HEK293 (cell line): ENCODE results near the gene KIF22.

Experiments
- CTCF ChIA-PET: fragments of 350-600 bp; formaldehyde crosslinking; extraction: SDS; loops from one replicate; lab custom pipeline; 2021; ENCODE audit warnings: antibody characterized with exemption; lab: Yijun Ruan, JAX
- POLR2A ChIA-PET: fragments of 300-600 bp; formaldehyde crosslinking; extraction: SDS; loops from one replicate; lab custom pipeline; 2020; ENCODE audit warnings: antibody characterized with exemption, inconsistent platforms; lab: Yijun Ruan, JAX
- H3K27ac ChIP-seq: fragments of 200-500 bp; sonication (Bioruptor generic); 2 replicates; pipeline ENCODE4 v1.5.1; 2014; ENCODE audit warnings: low read depth, low read length, control low read depth, inconsistent platforms; ENCODE audit errors: extremely low read depth
- H3K36me3 ChIP-seq, 2 experiments: fragments of 200-500 bp in 1 of 2; sonication (Bioruptor generic) in 1 of 2; 1 replicate in 1 of 2; 2 replicates in 1 of 2; pipeline ENCODE4 v1.5.1; 2014 to 2017; ENCODE audit warnings: inconsistent platforms in 2 of 2, low read length in 2 of 2; ENCODE audit not compliant: control insufficient read depth in 2 of 2, insufficient read depth in 1 of 2
- H3K4me1 ChIP-seq: fragments of 200-500 bp; sonication (Bioruptor generic); 2 replicates; pipeline ENCODE4 v1.5.1; 2014; ENCODE audit warnings: mild to moderate bottlenecking, low read length, inconsistent platforms; ENCODE audit not compliant: control insufficient read depth, insufficient read depth
- H3K4me3 ChIP-seq: 2 replicates; pipeline ENCODE4 v1.5.1; 2011; ENCODE audit warnings: low read depth, mild to moderate bottlenecking, control low read depth, low read length, moderate library complexity
- H3K9me3 ChIP-seq: fragments of 200-500 bp; sonication (Bioruptor generic); 2 replicates; pipeline ENCODE4 v1.5.1; 2014; ENCODE audit warnings: low read depth, low read length, inconsistent platforms; ENCODE audit not compliant: control insufficient read depth, insufficient read depth
- KLF9 ChIP-seq: fragments of 450-650 bp; formaldehyde crosslinking; IDR thresholded peaks from 2 replicates; pipeline ENCODE4 v1.5.1; 2016; ENCODE audit warnings: missing biosample characterization, missing genetic modification characterization, low read depth
- YY1 ChIP-seq: fragments of 450-650 bp; formaldehyde crosslinking; IDR thresholded peaks from 2 replicates; pipeline ENCODE4 v1.5.1; 2018; ENCODE audit warnings: missing biosample characterization, missing genetic modification characterization
- ZNF121 ChIP-seq: fragments of 450-650 bp; formaldehyde crosslinking; IDR thresholded peaks from 2 replicates; pipeline ENCODE4 v1.5.1; 2016; ENCODE audit warnings: missing biosample characterization, missing genetic modification characterization
- ZNF248 ChIP-seq: fragments of 450-650 bp; formaldehyde crosslinking; IDR thresholded peaks from 2 replicates; pipeline ENCODE4 v1.5.1; 2017; ENCODE audit warnings: missing biosample characterization, missing genetic modification characterization
- ZNF274 ChIP-seq, 2 experiments: fragments of 200-500 bp in 1 of 2; fragments of 450-650 bp in 1 of 2; sonication (Bioruptor generic) in 1 of 2; formaldehyde crosslinking in 1 of 2; IDR thresholded peaks; 2 replicates each; pipeline versions ENCODE4 v1.5.1 to v1.6.1; 2014 to 2016; ENCODE audit warnings: borderline replicate concordance in 1 of 2, inconsistent platforms in 1 of 2, low read length in 1 of 2, missing biosample characterization in 1 of 2, missing genetic modification characterization in 1 of 2
- ZNF280D ChIP-seq: fragments of 450-650 bp; formaldehyde crosslinking; IDR thresholded peaks from 2 replicates; pipeline ENCODE4 v1.5.1; 2016; ENCODE audit warnings: missing biosample characterization, missing genetic modification characterization
- ZNF292 ChIP-seq: fragments of 450-650 bp; formaldehyde crosslinking; IDR thresholded peaks from 2 replicates; pipeline ENCODE4 v1.5.1; 2016; ENCODE audit warnings: low read depth, missing biosample characterization, missing genetic modification characterization, borderline replicate concordance
- ZNF416 ChIP-seq: fragments of 450-650 bp; formaldehyde crosslinking; IDR thresholded peaks from 2 replicates; pipeline ENCODE4 v1.5.1; 2016; ENCODE audit warnings: missing biosample characterization, missing genetic modification characterization
- ZNF48 ChIP-seq: fragments of 450-650 bp; formaldehyde crosslinking; IDR thresholded peaks from 2 replicates; pipeline ENCODE4 v1.5.1; 2016; ENCODE audit warnings: missing biosample characterization, missing genetic modification characterization
- ZNF549 ChIP-seq: fragments of 450-650 bp; IDR thresholded peaks from 2 replicates; pipeline ENCODE4 v1.5.1; 2018; ENCODE audit warnings: missing biosample characterization, missing genetic modification characterization, mild to moderate bottlenecking, inconsistent platforms, moderate library complexity
- ZNF600 ChIP-seq: fragments of 450-650 bp; formaldehyde crosslinking; IDR thresholded peaks from 2 replicates; pipeline ENCODE4 v1.5.1; 2016; ENCODE audit warnings: missing biosample characterization, missing genetic modification characterization
- ZNF785 ChIP-seq: fragments of 450-650 bp; formaldehyde crosslinking; IDR thresholded peaks from 2 replicates; pipeline ENCODE4 v1.5.1; 2016; ENCODE audit warnings: missing biosample characterization, missing genetic modification characterization
- ZSCAN16 ChIP-seq: fragments of 450-650 bp; formaldehyde crosslinking; IDR thresholded peaks from 2 replicates; pipeline ENCODE4 v1.5.1; 2016; ENCODE audit warnings: missing biosample characterization, missing genetic modification characterization
- ZSCAN18 ChIP-seq: fragments of 450-650 bp; formaldehyde crosslinking; IDR thresholded peaks from 2 replicates; pipeline ENCODE4 v1.5.1; 2016; ENCODE audit warnings: missing biosample characterization, missing genetic modification characterization
- ZSCAN23 ChIP-seq: fragments of 450-650 bp; formaldehyde crosslinking; IDR thresholded peaks from 2 replicates; pipeline ENCODE4 v1.5.1; 2016; ENCODE audit warnings: missing biosample characterization, missing genetic modification characterization
- ZXDB ChIP-seq: fragments of 450-650 bp; formaldehyde crosslinking; IDR thresholded peaks from 2 replicates; pipeline ENCODE4 v1.5.1; 2016; ENCODE audit warnings: missing biosample characterization, missing genetic modification characterization

KIF22 gene

GRCh38 chr16:29818082-29818481 lies 27.5 kb downstream of the KIF22 start:
- POLR2A ChIA-PET = interaction anchor here (1.3 to 7.5 kb wide), 4 partner anchors 11 to 156 kb away, joined by 4 to 106 read pairs (median 6); partner anchors contain the start of genes ASPHD1, MAZ, SEZ6L2 and TAOK2
- no peak overlapping the region for H3K4me3 ChIP-seq

GRCh38 chr16:29819506-29819905 lies 29.0 kb downstream of the KIF22 start:
- Histone ChIP-seq H3K9me3 (no peaks in the 10 kb centered on the region), H3K4me3 (no peak overlapping the region), H3K27ac (no peak overlapping the region), H3K36me3 (peaks cover 24 to 35% of the 10 kb centered on the region in 2 experiments), H3K4me1 (peaks cover 19% of the 10 kb centered on the region)
- ChIA-PET CTCF (interaction anchor here (0.6 to 7.2 kb wide), 9 partner anchors 11 to 1166 kb away, joined by 3 to 74 read pairs (median 4); partner anchors contain the start of gene HSD3B7), POLR2A (interaction anchor here (0.6 to 7.5 kb wide), 10 partner anchors 9 to 202 kb away, joined by 3 to 106 read pairs (median 6); partner anchors contain the start of genes ASPHD1, HIRIP3, MAZ and SEZ6L2)
- no peak for TF ChIP-seq ZNF549 (tag by site-specific recombination)

More at GRCh38 chr16:29818082-29818481, 27.5 kb downstream of the KIF22 start:
- Histone ChIP-seq H3K27ac (no peak overlapping the region), H3K36me3 (peaks cover 24 to 35% of the 10 kb centered on the region in 2 experiments), H3K9me3 (no peaks in the 10 kb centered on the region), H3K4me1 (peaks cover 19% of the 10 kb centered on the region)
- CTCF ChIA-PET = interaction anchor here (0.7 to 7.2 kb wide), 12 partner anchors 9 to 1173 kb away, joined by 3 to 74 read pairs (median 4); partner anchors contain the start of genes C16orf92 and HSD3B7
- TF ChIP-seq ZNF280D (tag by site-specific recombination) (no peak), ZXDB (tag by site-specific recombination) (no peak), ZSCAN18 (tag by site-specific recombination) (no peak), ZNF785 (tag by site-specific recombination) (no peak), ZNF121 (no peak), ZSCAN16 (tag by site-specific recombination) (no peak), ZNF600 (no peak), ZNF248 (tag by site-specific recombination) (no peak), ZNF416 (tag by site-specific recombination) (no peak), KLF9 (tag by site-specific recombination) (no peak), ZNF48 (tag by site-specific recombination) (no peak), ZNF274 (IDR thresholded peaks at IDR 0.05; ENCODE audit: low read length) (no peak), ZNF274 (tag by site-specific recombination; IDR thresholded peaks at IDR 0.05; ENCODE audit: borderline replicate concordance) (no peak), ZSCAN23 (tag by site-specific recombination) (no peak)

- Histone ChIP-seq H3K27ac (no peak within 1 kb of the TSS), H3K4me3 (peak within 1 kb of the TSS; percentile 40)
Measured at GRCh38 chr16:29820271-29820701, 29.7 kb downstream of the KIF22 start, which contains the start of gene MVP. Gene MVP (plus strand): TSS chr16:29820462. CDS start chr16:29830550, 10,088 bp downstream.

More at GRCh38 chr16:29820271-29820701, 29.7 kb downstream of the KIF22 start, which contains the start of gene MVP:
- ChIA-PET POLR2A (interaction anchor here (1.0 to 7.5 kb wide), 10 partner anchors 8 to 201 kb away, joined by 3 to 106 read pairs (median 6); partner anchors contain the start of genes ASPHD1, HIRIP3, MAZ and SEZ6L2), CTCF (interaction anchor here (0.9 to 7.2 kb wide), 7 partner anchors 12 to 1165 kb away, joined by 3 to 74 read pairs (median 6); partner anchors contain the start of gene HSD3B7)
- Histone ChIP-seq H3K9me3 (no peaks in the 10 kb centered on the region), H3K4me1 (peaks cover 15% of the 10 kb centered on the region), H3K36me3 (peaks cover 24 to 35% of the 10 kb centered on the region in 2 experiments)
- TF ChIP-seq ZNF292 (no peak), YY1 (tag by site-specific recombination) (no peak)
